Neural crest cell (in vitro differentiated cells): Measurements from ENCODE around the gene GH1. TPM values are rescaled to one million over a fixed set of nuclear protein-coding genes. Genes with fewer than 3 reads are reported as not detected.
"Not testable (repeated sequence)": the region's sequence is repeated elsewhere in the genome, so short reads cannot be mapped to it uniquely, and the experiment has no call there.

ENCODE experiments used
- DNase-seq: peaks from one replicate; pipeline ENCODE4 v3.0.0; 2021; ENCODE audit warnings: low read depth, mixed read lengths, low spot score
- H3K27ac Mint-ChIP-seq: one replicate; pipeline ENCODE4 v1.8.0; 2021; ENCODE audit warnings: mild to moderate bottlenecking, mixed read lengths; ENCODE audit not compliant: unreplicated experiment
- H3K27me3 Mint-ChIP-seq: 2 replicates; pipeline ENCODE4 v1.8.0; 2021; ENCODE audit warnings: low read depth, mild to moderate bottlenecking, mixed read lengths
- H3K36me3 Mint-ChIP-seq: 2 replicates; pipeline ENCODE4 v1.8.0; 2021; ENCODE audit warnings: low read depth, mild to moderate bottlenecking, mixed read lengths
- H3K4me1 Mint-ChIP-seq: 2 replicates; pipeline ENCODE4 v1.8.0; 2021; ENCODE audit warnings: mixed read lengths
- H3K4me3 Mint-ChIP-seq: one replicate; pipeline ENCODE4 v1.8.0; 2021; ENCODE audit warnings: mild to moderate bottlenecking, mixed read lengths
- H3K9me3 Mint-ChIP-seq: 2 replicates; pipeline ENCODE4 v1.8.0; 2021; ENCODE audit warnings: mixed read lengths
- total RNA-seq: library from RNA; stranded (reverse); gene quantifications from 2 replicates; pipeline ENCODE4 v1.2.1, GENCODE V29; 2021
- TF ChIP-seq, protein P1 (sequence below): fragments of 200-600 bp; sonication (generic); conservative IDR thresholded peaks from 2 replicates; pipeline ENCODE4 v1.5.0; 2021; ENCODE audit warnings: antibody characterized with exemption, mild to moderate bottlenecking

Gene GH1
- total RNA-seq, 1 donor from 2014 or later: not detected

- Mint-ChIP-seq H3K9me3 (no peaks in the 10 kb centered on the region), H3K27me3 (no peaks in the 10 kb centered on the region), H3K4me3 (no peak overlapping the region), H3K36me3 (no peaks in the 10 kb centered on the region), H3K27ac (no peak overlapping the region), H3K4me1 (peaks cover 6% of the 10 kb centered on the region)
- TF ChIP-seq, protein P1, sequence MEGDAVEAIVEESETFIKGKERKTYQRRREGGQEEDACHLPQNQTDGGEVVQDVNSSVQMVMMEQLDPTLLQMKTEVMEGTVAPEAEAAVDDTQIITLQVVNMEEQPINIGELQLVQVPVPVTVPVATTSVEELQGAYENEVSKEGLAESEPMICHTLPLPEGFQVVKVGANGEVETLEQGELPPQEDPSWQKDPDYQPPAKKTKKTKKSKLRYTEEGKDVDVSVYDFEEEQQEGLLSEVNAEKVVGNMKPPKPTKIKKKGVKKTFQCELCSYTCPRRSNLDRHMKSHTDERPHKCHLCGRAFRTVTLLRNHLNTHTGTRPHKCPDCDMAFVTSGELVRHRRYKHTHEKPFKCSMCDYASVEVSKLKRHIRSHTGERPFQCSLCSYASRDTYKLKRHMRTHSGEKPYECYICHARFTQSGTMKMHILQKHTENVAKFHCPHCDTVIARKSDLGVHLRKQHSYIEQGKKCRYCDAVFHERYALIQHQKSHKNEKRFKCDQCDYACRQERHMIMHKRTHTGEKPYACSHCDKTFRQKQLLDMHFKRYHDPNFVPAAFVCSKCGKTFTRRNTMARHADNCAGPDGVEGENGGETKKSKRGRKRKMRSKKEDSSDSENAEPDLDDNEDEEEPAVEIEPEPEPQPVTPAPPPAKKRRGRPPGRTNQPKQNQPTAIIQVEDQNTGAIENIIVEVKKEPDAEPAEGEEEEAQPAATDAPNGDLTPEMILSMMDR: no peak
- DNase-seq: no peak
Observed at GRCh38 chr17:63928172-63928666, 9.6 kb upstream of the GH1 start.

DNA sequence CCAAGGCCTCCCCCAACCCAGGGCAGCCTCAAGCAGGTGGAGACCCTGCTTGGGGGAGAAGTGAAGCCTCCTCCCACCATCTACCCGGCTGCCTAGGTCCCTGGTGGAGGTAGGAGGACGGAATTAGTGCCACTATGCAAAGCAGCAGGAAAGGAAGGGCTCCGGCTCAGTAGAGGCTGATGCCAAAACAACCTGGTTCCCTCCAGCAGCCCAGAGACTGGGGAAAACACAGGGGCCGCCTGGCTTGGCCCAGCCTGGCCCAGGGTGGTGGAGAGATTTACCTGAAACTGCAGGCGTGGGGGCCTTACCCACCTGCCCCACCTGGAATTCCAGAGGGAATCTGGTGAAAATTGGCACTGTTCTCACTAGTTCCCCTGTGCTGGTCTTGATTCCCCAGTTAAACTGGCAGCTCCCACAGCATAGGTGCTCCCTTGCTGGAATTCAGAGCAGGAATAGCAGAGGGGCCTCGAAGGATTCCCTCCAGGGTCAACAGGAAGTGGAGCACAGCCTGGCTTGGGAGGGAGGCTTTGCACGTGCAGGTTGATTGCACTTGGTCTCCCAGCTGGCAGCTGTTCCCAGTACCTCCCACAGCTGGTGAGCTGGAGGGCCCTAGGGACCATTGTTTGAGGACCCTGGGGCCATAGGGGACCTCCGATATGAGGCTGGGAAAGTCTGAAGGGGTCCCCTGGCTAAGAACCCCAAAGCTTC lies 9.0 kb upstream of the GH1 start:
- no peaks in the 10 kb centered on the region for H3K9me3 Mint-ChIP-seq
- TF ChIP-seq, protein P1: no peak
- H3K4me3 Mint-ChIP-seq: no peak overlapping the region
- peaks cover 6% of the 10 kb centered on the region for H3K4me1 Mint-ChIP-seq
- H3K27me3 Mint-ChIP-seq: no peaks in the 10 kb centered on the region
- no peaks in the 10 kb centered on the region for H3K36me3 Mint-ChIP-seq
- no peak overlapping the region for H3K27ac Mint-ChIP-seq
- DNase-seq: no peak

DNA sequence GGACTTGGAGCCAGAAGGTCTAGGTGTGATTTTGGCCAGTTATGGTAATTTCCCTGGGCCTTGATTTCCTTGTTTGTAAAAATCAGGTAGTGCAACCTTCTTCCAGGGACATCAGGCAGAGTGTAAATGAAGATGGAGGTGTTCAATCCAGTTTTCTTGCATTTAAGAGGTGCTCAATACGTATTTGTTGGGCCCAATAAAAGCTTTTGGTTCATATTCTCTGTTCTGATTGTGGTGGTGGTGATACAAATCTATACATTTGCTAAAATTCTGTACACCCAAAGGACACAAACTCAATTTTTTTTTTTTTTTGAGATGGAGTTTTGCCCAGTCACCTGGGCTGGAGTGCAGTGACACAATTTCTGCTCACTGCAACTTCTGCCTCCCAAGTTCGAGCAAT lies 7.5 kb upstream of the GH1 start:
- DNase-seq: no peak
- H3K9me3 Mint-ChIP-seq: no peaks in the 10 kb centered on the region
- no peaks in the 10 kb centered on the region for H3K36me3 Mint-ChIP-seq
- peaks cover 6% of the 10 kb centered on the region for H3K4me1 Mint-ChIP-seq
- H3K27me3 Mint-ChIP-seq: no peaks in the 10 kb centered on the region
- no peak overlapping the region for H3K27ac Mint-ChIP-seq
- TF ChIP-seq, protein P1: no peak
- no peak overlapping the region for H3K4me3 Mint-ChIP-seq

DNA sequence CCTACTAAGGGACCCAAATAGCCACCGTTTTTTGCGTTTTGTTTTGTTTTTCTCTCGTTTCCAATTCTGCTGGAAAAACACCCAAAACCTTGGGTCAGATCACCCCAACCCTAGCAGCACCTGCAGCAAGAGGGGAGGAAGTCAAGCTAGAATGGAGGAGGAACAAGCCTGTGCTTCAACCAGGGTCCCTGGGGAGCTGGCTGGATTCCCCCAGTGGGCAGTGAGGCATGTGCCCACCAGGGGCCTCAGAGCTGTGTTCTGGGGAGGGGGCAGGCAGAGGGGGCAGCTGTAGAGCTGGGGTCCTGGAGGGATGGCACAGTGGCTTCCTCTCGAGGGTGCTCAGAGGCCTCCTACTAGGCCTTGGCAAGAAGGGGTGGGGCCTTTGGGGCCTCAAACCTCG lies 7.0 kb upstream of the GH1 start:
- H3K36me3 Mint-ChIP-seq: no peaks in the 10 kb centered on the region
- no peak overlapping the region for H3K27ac Mint-ChIP-seq
- H3K9me3 Mint-ChIP-seq: no peaks in the 10 kb centered on the region
- TF ChIP-seq, protein P1: no peak
- DNase-seq: no peak
- no peaks in the 10 kb centered on the region for H3K27me3 Mint-ChIP-seq
- H3K4me3 Mint-ChIP-seq: no peak overlapping the region
- peaks cover 1% of the 10 kb centered on the region for H3K4me1 Mint-ChIP-seq

DNA sequence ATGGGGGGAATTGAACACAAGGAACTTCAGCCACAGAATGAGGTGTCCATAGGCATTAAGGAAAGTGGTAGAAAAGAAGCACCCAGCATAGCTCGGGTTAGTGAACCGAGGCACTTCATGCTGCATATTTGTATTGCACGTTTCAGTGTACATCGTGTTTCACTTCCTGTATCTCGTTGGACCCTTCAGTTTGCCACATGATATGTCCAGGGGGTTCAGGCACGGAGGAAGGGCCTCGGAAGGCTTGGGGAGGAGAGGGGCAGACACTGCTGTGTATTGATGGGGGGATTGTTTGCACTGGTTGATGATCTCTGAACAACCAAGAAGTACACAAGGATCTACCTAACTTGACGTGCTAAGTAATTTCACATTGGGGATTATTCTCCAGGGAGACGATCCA lies 3.8 kb upstream of the GH1 start:
- H3K9me3 Mint-ChIP-seq, H3K36me3 Mint-ChIP-seq, H3K4me1 Mint-ChIP-seq, H3K27me3 Mint-ChIP-seq, DNase-seq, H3K27ac Mint-ChIP-seq, H3K4me3 Mint-ChIP-seq: not testable (repeated sequence)

DNA sequence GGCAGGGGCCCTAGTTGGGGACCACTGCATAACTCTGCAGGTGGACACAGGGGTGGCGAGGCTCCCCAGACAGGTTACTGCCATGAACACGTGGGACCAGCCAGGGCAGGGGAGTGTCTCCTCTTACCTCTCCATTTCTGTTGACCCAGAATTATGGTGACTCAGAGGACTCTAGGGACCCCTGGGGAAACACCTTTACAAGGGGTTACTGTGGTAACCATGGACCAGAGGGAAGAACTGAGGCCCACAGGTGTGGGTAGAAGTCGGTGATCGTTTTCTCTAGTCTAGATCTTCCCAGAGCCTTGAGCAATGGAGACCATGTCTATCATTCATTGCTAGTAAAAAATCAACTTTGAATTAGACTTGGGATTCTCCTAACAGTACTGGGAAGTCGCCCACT lies 2.1 kb upstream of the GH1 start:
- DNase-seq, H3K4me1 Mint-ChIP-seq, H3K27ac Mint-ChIP-seq, H3K9me3 Mint-ChIP-seq, H3K27me3 Mint-ChIP-seq, H3K36me3 Mint-ChIP-seq, H3K4me3 Mint-ChIP-seq: not testable (repeated sequence)

- not testable (repeated sequence) for H3K4me1 Mint-ChIP-seq, DNase-seq, H3K27me3 Mint-ChIP-seq, H3K9me3 Mint-ChIP-seq, H3K36me3 Mint-ChIP-seq, H3K4me3 Mint-ChIP-seq
- H3K27ac Mint-ChIP-seq: peak overlapping the region; percentile 57
Observed at GRCh38 chr17:63920050-63920449, 1.4 kb upstream of the GH1 start.
